Measurements from ENCODE around the gene ADD1.

The ADD1 gene

GRCh38 chr4:2898001-2898400, 54.4 kb downstream of the ADD1 start:
- Histone ChIP-seq H3K27ac (ENCODE audit: low read length) (no peak overlapping the region), H3K4me3 (ENCODE audit: low read length) (no peak overlapping the region), H3K27me3 (ENCODE audit: control insufficient read depth, insufficient read depth, low read length) (no peaks in the 10 kb centered on the region), H3K4me1 (ENCODE audit: control insufficient read depth, insufficient read depth, low read length) (no peaks in the 10 kb centered on the region), H3K9me3 (ENCODE audit: control insufficient read depth, insufficient read depth, low read length) (no peaks in the 10 kb centered on the region), H3K36me3 (ENCODE audit: control insufficient read depth, insufficient read depth, low read length) (peaks cover 23% of the 10 kb centered on the region; the same call in 1 of the 2 replicates)
- no peak for DNase-seq (ENCODE audit: low read depth, low spot score)
- WGBS (ENCODE audit: insufficient coverage, insufficient read length) = no CpG with 5 or more reads among the region's 3 CpGs

DNA sequence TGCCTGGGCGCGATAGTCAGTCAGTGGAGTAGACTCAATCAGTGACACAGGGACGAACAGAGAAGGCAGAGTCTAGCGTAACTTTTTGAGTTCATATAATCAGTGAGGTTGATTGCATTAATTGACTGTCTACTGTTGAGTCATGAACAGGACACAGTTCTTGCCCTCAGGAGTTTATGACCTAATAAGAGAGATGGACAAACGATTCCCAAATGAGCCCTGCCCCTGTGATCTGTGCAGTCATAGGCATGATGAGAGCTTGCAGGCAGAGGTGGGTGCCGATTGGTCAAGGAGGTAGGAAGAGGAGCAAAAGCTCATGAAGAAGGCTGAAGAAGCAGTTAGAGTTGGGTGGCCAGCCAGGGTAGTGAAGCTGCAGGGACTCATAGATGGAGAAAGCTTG, 57.1 kb downstream of the ADD1 start:
- Histone ChIP-seq H3K27ac (ENCODE audit: low read length) (no peak overlapping the region), H3K36me3 (ENCODE audit: control insufficient read depth, insufficient read depth, low read length) (peaks cover 23% of the 10 kb centered on the region), H3K9me3 (ENCODE audit: control insufficient read depth, insufficient read depth, low read length) (no peaks in the 10 kb centered on the region), H3K4me3 (ENCODE audit: low read length) (no peak overlapping the region), H3K27me3 (ENCODE audit: control insufficient read depth, insufficient read depth, low read length) (no peaks in the 10 kb centered on the region), H3K4me1 (ENCODE audit: control insufficient read depth, insufficient read depth, low read length) (no peaks in the 10 kb centered on the region)
- no CpG with 5 or more reads among the region's 6 CpGs for WGBS (ENCODE audit: insufficient coverage, insufficient read length)
- DNase-seq (ENCODE audit: low read depth, low spot score) = no peak

GRCh38 chr4:2901186-2901585, 57.5 kb downstream of the ADD1 start:
- Histone ChIP-seq H3K36me3 (ENCODE audit: control insufficient read depth, insufficient read depth, low read length) (peaks cover 24% of the 10 kb centered on the region), H3K4me3 (ENCODE audit: low read length) (no peak overlapping the region)
- WGBS (ENCODE audit: insufficient coverage, insufficient read length) = no CpG with 5 or more reads among the region's 3 CpGs

GRCh38 chr4:2902126-2902525, 58.5 kb downstream of the ADD1 start:
- Histone ChIP-seq H3K27me3 (ENCODE audit: control insufficient read depth, insufficient read depth, low read length) (no peaks in the 10 kb centered on the region), H3K27ac (ENCODE audit: low read length) (no peak overlapping the region), H3K9me3 (ENCODE audit: control insufficient read depth, insufficient read depth, low read length) (no peaks in the 10 kb centered on the region), H3K36me3 (ENCODE audit: control insufficient read depth, insufficient read depth, low read length) (peaks cover 24% of the 10 kb centered on the region), H3K4me3 (ENCODE audit: low read length) (no peak overlapping the region), H3K4me1 (ENCODE audit: control insufficient read depth, insufficient read depth, low read length) (no peaks in the 10 kb centered on the region)
- DNase-seq (ENCODE audit: low read depth, low spot score) = no peak
- WGBS (ENCODE audit: insufficient coverage, insufficient read length) = no CpG with 5 or more reads among the region's 2 CpGs

More at GRCh38 chr4:2901186-2901585, 57.5 kb downstream of the ADD1 start:
- Histone ChIP-seq H3K27me3 (ENCODE audit: control insufficient read depth, insufficient read depth, low read length) (no peaks in the 10 kb centered on the region), H3K4me1 (ENCODE audit: control insufficient read depth, insufficient read depth, low read length) (no peaks in the 10 kb centered on the region), H3K27ac (ENCODE audit: low read length) (no peak overlapping the region), H3K9me3 (ENCODE audit: control insufficient read depth, insufficient read depth, low read length) (no peaks in the 10 kb centered on the region)
- DNase-seq (ENCODE audit: low read depth, low spot score) = no peak

DNA sequence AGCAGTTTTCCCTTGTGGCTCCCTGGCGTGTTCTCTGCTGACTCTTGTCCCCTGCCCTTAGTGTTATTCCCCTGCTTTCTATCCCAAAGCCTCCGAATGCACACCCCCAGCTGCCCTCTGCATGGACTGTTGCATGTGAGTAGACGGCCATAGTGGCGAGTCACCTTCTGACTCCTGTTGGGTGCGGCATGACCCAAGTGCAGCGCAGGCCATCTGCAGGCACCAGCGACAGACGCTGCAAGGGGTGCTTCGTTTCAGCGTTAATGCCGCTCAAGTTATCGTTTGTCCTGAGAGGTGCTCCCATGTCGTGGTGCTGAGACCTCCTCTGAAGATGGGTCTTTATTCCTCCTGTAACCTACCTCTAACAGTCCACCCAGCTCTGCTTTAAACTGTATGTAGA, 61.9 kb downstream of the ADD1 start:
- Histone ChIP-seq H3K27ac (ENCODE audit: low read length) (no peak overlapping the region), H3K27me3 (ENCODE audit: control insufficient read depth, insufficient read depth, low read length) (no peaks in the 10 kb centered on the region), H3K36me3 (ENCODE audit: control insufficient read depth, insufficient read depth, low read length) (peaks cover 16% of the 10 kb centered on the region), H3K4me3 (ENCODE audit: low read length) (no peak overlapping the region), H3K9me3 (ENCODE audit: control insufficient read depth, insufficient read depth, low read length) (no peaks in the 10 kb centered on the region), H3K4me1 (ENCODE audit: control insufficient read depth, insufficient read depth, low read length) (no peaks in the 10 kb centered on the region)
- no CpG with 5 or more reads among the region's 13 CpGs for WGBS (ENCODE audit: insufficient coverage, insufficient read length)
- no peak for DNase-seq (ENCODE audit: low read depth, low spot score)

GRCh38 chr4:2906218-2906617, 62.6 kb downstream of the ADD1 start:
- no CpG with 5 or more reads among the region's 8 CpGs for WGBS (ENCODE audit: insufficient coverage, insufficient read length)
- Histone ChIP-seq H3K36me3 (ENCODE audit: control insufficient read depth, insufficient read depth, low read length) (peaks cover 13% of the 10 kb centered on the region), H3K9me3 (ENCODE audit: control insufficient read depth, insufficient read depth, low read length) (no peaks in the 10 kb centered on the region), H3K4me1 (ENCODE audit: control insufficient read depth, insufficient read depth, low read length) (no peaks in the 10 kb centered on the region), H3K27ac (ENCODE audit: low read length) (no peak overlapping the region), H3K27me3 (ENCODE audit: control insufficient read depth, insufficient read depth, low read length) (no peaks in the 10 kb centered on the region), H3K4me3 (ENCODE audit: low read length) (no peak overlapping the region)
- no peak for DNase-seq (ENCODE audit: low read depth, low spot score)

DNA sequence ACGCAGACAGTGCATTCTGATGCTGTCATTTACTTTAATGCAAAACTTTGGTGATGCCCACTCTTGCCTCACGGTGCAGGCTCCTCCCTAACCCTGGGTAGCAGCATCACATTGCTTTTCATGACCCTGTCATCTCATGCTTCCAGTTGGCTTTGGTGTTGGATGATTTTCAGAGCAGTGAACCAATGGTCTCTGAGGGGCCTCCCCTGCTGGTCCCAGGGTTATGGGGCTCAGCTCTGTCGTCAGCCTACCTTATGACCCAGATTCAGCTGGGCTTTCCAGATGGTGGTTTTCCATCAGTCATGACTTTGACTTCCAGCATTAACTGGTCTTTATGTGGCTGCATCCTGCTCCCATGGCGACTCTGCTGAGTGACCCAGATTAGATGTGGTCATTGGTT, 63.6 kb downstream of the ADD1 start:
- Histone ChIP-seq H3K9me3 (ENCODE audit: control insufficient read depth, insufficient read depth, low read length) (no peaks in the 10 kb centered on the region), H3K27me3 (ENCODE audit: control insufficient read depth, insufficient read depth, low read length) (no peaks in the 10 kb centered on the region), H3K36me3 (ENCODE audit: control insufficient read depth, insufficient read depth, low read length) (peaks cover 16% of the 10 kb centered on the region), H3K4me1 (ENCODE audit: control insufficient read depth, insufficient read depth, low read length) (no peaks in the 10 kb centered on the region), H3K27ac (ENCODE audit: low read length) (no peak overlapping the region), H3K4me3 (ENCODE audit: low read length) (no peak overlapping the region)
- WGBS (ENCODE audit: insufficient coverage, insufficient read length) = no CpG with 5 or more reads among the region's 4 CpGs
- DNase-seq (ENCODE audit: low read depth, low spot score) = no peak

DNA sequence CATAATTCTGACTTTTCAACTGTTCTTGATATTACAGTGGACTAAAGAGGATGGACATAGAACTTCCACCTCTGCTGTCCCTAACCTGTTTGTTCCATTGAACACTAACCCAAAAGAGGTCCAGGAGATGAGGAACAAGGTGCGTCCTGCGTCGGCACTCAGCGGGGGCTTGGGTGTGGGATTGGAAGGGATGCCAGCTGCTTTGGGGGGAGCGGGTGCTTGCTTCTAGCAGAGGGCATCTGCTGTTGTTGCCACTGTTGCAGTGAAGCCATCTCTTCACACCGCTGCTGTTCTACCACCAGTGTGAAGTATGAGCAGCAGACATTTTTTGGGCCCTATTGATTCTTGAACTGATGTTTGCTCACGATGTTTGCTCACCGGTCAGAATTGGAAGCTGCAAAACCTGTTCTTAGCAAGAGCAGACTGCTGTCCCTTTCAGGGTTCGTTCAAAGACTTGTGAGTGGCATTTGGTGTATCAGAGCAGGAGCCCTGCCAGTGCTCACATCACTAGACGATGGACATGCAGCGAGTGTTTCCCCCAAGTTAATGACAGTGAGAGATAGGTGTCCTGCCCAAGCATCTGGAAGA, 64.2 kb downstream of the ADD1 start:
- no peak overlapping the region for H3K27ac ChIP-seq (ENCODE audit: low read length)
- no peak for DNase-seq (ENCODE audit: low read depth, low spot score)
- H3K27me3 ChIP-seq (ENCODE audit: control insufficient read depth, insufficient read depth, low read length) = no peaks in the 10 kb centered on the region
- H3K9me3 ChIP-seq (ENCODE audit: control insufficient read depth, insufficient read depth, low read length) = no peaks in the 10 kb centered on the region
- peaks cover 16% of the 10 kb centered on the region for H3K36me3 ChIP-seq (ENCODE audit: control insufficient read depth, insufficient read depth, low read length)
- H3K4me1 ChIP-seq (ENCODE audit: control insufficient read depth, insufficient read depth, low read length) = no peaks in the 10 kb centered on the region
- no CpG with 5 or more reads among the region's 11 CpGs for WGBS (ENCODE audit: insufficient coverage, insufficient read length)
- H3K4me3 ChIP-seq (ENCODE audit: low read length) = no peak overlapping the region

- WGBS (ENCODE audit: insufficient coverage, insufficient read length) = no CpG with 5 or more reads among the region's 7 CpGs
- Histone ChIP-seq H3K4me1 (ENCODE audit: control insufficient read depth, insufficient read depth, low read length) (no peaks in the 10 kb centered on the region), H3K9me3 (ENCODE audit: control insufficient read depth, insufficient read depth, low read length) (no peaks in the 10 kb centered on the region), H3K4me3 (ENCODE audit: low read length) (no peak overlapping the region), H3K27ac (ENCODE audit: low read length) (no peak overlapping the region), H3K36me3 (ENCODE audit: control insufficient read depth, insufficient read depth, low read length) (peaks cover 16% of the 10 kb centered on the region), H3K27me3 (ENCODE audit: control insufficient read depth, insufficient read depth, low read length) (no peaks in the 10 kb centered on the region)
- no peak for DNase-seq (ENCODE audit: low read depth, low spot score)
Observed at GRCh38 chr4:2908686-2909085, 65.0 kb downstream of the ADD1 start.

- Histone ChIP-seq H3K4me1 (ENCODE audit: control insufficient read depth, insufficient read depth, low read length) (no peaks in the 10 kb centered on the region), H3K27me3 (ENCODE audit: control insufficient read depth, insufficient read depth, low read length) (no peaks in the 10 kb centered on the region), H3K27ac (ENCODE audit: low read length) (no peak overlapping the region), H3K36me3 (ENCODE audit: control insufficient read depth, insufficient read depth, low read length) (peaks cover 14% of the 10 kb centered on the region), H3K4me3 (ENCODE audit: low read length) (no peak overlapping the region), H3K9me3 (ENCODE audit: control insufficient read depth, insufficient read depth, low read length) (no peaks in the 10 kb centered on the region)
- no peak for DNase-seq (ENCODE audit: low read depth, low spot score)
- no CpG with 5 or more reads among the region's 8 CpGs for WGBS (ENCODE audit: insufficient coverage, insufficient read length)
Observed at GRCh38 chr4:2909583-2909982, 65.9 kb downstream of the ADD1 start.

GRCh38 chr4:2910409-2910808, 66.8 kb downstream of the ADD1 start:
- Histone ChIP-seq H3K27me3 (ENCODE audit: control insufficient read depth, insufficient read depth, low read length) (no peaks in the 10 kb centered on the region), H3K4me1 (ENCODE audit: control insufficient read depth, insufficient read depth, low read length) (no peaks in the 10 kb centered on the region), H3K36me3 (ENCODE audit: control insufficient read depth, insufficient read depth, low read length) (peaks cover 15% of the 10 kb centered on the region), H3K4me3 (ENCODE audit: low read length) (no peak overlapping the region), H3K27ac (ENCODE audit: low read length) (no peak overlapping the region), H3K9me3 (ENCODE audit: control insufficient read depth, insufficient read depth, low read length) (no peaks in the 10 kb centered on the region)
- no peak for DNase-seq (ENCODE audit: low read depth, low spot score)
- no CpG with 5 or more reads among the region's 7 CpGs for WGBS (ENCODE audit: insufficient coverage, insufficient read length)

Data from iPS DF 6.9 (cell line).